Testis (tissue), 2 donors: ENCODE results near the gene VEGFA.

Source experiments
- CTCF ChIP-seq, 3 experiments: fragments of 450-650 bp in 2 of 3; fragments of 200-600 bp in 1 of 3; sonication (generic) in 1 of 3; IDR thresholded peaks; one replicate each; pipeline ENCODE4 v1.5.1; 2016 to 2019; ENCODE audit warnings: antibody characterized with exemption in 3 of 3, mild to moderate bottlenecking in 2 of 3, moderate library complexity in 1 of 3
- POLR2A ChIP-seq: fragments of 450-650 bp; IDR thresholded peaks from one replicate; pipeline ENCODE4 v1.6.1; 2017; ENCODE audit warnings: antibody characterized with exemption, mild to moderate bottlenecking, moderate library complexity

GRCh38 chr6:43827898-43828297 lies 57.9 kb downstream of the VEGFA start:
- TF ChIP-seq POLR2A (no peak), CTCF (IDR thresholded peaks at IDR 0.05) (no peak)
